Stimulated activated CD4-positive, alpha-beta T cell treated with anti-CD3 and anti-CD28 coated beads, TNF-alpha, amount 100 ng/mL, for 1 hour (primary cell): Measurements from ENCODE around the gene SMG6.

Experiments used
- DNase-seq, 3 donors: peaks; one replicate each; pipeline ENCODE4 v3.0.0-alpha.2; 2020; ENCODE audit warnings: low read depth in 3 of 3, low spot score in 1 of 3

Gene SMG6

GRCh38 chr17:2064147-2064489 is 239.5 kb downstream of the SMG6 start:
- no peak for DNase-seq

GRCh38 chr17:2063261-2064146 is 240.1 kb downstream of the SMG6 start:
- DNase-seq, result no peak

DNA sequence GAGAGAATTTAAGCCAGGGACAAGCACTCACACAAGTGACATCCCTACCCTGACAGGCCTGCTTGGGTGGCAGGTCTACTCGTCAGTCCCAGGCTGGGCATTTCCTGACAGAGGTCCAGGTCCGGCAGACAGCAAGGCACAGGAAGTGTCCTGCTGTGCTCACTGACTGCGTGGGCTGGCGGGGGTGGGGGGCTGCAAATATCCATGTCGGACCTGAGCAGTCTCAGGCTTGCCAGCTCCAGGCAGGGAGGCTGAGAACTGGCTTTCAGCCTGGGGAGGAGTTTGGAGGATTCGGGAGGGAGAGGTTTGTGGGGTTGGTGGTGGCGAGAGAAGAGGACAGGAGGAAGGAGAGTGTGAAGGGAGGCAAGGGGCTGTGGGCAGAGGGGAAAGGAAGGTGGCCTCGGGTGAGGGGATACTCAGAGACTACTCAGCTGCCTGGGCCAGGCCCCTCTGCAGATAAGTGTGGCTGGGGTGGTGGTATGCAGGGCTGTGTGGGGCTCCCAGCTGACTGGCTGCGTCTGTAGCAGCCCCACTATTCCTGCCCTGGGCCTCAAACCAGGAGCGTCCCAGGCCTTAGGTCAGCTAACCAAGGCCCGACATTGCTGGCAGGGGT is 240.9 kb downstream of the SMG6 start:
- DNase-seq, result no peak

- no peak for DNase-seq
Observed at GRCh38 chr17:2061441-2061958, 242.1 kb downstream of the SMG6 start.

DNA sequence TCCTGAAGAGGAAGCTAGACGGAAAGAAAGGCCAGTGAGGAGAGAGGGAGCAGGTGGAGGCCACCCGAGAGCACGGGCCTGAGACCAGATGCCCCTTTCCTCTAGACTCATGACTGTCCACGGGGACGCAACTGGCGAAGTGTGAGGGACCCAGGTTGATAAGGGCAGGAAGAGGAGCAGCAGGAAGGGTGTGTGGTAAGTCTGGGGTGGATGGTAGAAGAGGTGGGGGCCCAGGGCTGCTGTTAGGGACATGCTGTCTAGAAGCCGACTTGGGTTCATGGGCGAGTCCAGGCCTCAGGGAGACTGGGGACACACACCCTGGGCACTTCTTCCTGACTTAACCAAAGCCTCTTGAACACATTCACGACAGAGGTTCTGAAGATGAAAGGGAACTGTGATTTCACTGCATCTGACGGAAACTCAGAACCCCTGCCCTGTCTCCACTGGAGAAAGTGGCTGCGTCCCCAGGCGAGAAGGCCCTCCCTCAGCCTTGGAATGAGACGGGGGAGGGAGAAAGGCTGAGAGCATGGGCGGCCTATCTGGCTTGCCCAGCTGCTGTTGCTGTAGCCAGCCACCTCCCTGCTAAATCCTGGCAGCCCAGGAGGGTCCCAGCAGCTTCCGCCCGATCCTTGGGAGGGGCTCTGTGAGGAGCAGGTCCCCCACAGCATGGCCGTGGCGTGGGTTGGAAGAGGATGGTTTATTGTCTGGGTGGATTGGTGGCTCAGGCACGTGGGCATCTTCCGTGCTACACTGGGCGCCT is 242.7 kb downstream of the SMG6 start:
- DNase-seq, result no peak

- no peak for DNase-seq
Observed at GRCh38 chr17:2060385-2060658, 243.3 kb downstream of the SMG6 start.

DNA sequence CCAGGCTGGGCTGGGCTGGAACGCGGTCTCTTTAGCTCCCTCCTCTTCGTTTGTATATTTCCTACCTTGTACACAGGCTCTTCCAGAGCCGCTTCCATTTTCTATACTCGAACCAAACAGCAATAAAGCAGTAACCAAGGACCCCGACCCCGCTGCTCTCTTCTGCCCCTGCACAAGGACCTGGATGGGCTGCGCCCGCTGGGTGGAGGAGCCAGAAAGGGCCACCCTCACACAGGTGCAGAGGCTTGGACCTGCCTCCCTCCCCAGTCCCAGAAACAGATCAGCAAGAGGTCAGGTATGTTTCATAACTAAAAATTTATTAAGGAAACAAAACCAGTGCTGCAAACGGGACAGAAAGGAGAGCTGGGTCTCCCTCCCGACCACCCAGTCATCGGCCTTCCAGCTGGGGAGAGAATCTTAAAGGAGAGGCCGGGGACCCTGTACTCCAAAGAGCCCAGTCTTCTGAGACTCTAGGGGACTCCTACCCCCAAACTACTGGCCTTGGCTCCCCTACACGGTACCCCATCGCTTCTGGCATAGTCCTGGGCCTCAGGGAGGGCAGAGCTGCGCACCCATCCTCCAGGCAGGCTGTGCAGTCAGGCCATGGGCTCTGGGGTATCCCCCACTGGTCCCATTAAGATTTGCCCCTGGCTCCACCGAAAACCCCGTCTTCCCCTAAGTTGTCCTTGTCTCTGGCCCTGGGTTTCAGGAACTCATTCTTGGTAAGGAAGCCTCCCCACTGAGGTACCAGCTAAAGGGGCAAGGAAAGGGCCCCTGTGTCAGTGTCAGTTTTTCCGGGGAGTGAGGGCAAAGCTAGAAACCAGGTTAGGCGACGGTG is 243.8 kb downstream of the SMG6 start:
- no peak for DNase-seq

- DNase-seq, result peak in 1 of 3 donors; percentile 59
Observed at GRCh38 chr17:2058586-2059546, 244.7 kb downstream of the SMG6 start.

DNA sequence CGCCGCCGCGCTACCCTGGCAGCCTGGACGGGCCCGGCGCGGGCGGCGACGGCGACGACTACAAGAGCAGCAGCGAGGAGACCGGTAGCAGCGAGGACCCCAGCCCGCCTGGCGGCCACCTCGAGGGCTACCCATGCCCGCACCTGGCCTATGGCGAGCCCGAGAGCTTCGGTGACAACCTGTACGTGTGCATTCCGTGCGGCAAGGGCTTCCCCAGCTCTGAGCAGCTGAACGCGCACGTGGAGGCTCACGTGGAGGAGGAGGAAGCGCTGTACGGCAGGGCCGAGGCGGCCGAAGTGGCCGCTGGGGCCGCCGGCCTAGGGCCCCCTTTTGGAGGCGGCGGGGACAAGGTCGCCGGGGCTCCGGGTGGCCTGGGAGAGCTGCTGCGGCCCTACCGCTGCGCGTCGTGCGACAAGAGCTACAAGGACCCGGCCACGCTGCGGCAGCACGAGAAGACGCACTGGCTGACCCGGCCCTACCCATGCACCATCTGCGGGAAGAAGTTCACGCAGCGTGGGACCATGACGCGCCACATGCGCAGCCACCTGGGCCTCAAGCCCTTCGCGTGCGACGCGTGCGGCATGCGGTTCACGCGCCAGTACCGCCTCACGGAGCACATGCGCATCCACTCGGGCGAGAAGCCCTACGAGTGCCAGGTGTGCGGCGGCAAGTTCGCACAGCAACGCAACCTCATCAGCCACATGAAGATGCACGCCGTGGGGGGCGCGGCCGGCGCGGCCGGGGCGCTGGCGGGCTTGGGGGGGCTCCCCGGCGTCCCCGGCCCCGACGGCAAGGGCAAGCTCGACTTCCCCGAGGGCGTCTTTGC is 245.6 kb downstream of the SMG6 start:
- DNase-seq, result no peak

DNA sequence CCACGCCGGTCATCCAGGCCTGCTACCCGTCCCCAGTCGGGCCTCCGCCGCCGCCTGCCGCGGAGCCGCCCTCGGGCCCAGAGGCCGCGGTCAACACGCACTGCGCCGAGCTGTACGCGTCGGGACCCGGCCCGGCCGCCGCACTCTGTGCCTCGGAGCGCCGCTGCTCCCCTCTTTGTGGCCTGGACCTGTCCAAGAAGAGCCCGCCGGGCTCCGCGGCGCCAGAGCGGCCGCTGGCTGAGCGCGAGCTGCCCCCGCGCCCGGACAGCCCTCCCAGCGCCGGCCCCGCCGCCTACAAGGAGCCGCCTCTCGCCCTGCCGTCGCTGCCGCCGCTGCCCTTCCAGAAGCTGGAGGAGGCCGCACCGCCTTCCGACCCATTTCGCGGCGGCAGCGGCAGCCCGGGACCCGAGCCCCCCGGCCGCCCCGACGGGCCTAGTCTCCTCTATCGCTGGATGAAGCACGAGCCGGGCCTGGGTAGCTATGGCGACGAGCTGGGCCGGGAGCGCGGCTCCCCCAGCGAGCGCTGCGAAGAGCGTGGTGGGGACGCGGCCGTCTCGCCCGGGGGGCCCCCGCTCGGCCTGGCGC is 246.3 kb downstream of the SMG6 start:
- DNase-seq, result no peak

GRCh38 chr17:2056206-2057174 is 247.1 kb downstream of the SMG6 start:
- DNase-seq, result no peak

GRCh38 chr17:2055292-2056205 is 248.0 kb downstream of the SMG6 start:
- no peak for DNase-seq

GRCh38 chr17:2054512-2055291 is 248.9 kb downstream of the SMG6 start, which contains the start of gene HIC1:
Gene HIC1 (plus strand): TSS chr17:2055103. CDS start chr17:2056691, 1,588 bp downstream.
- DNase-seq, result peak in 2 of 3 donors; percentile 65 to 71

GRCh38 chr17:2054262-2054511 is 249.4 kb downstream of the SMG6 start:
- no peak for DNase-seq

DNA sequence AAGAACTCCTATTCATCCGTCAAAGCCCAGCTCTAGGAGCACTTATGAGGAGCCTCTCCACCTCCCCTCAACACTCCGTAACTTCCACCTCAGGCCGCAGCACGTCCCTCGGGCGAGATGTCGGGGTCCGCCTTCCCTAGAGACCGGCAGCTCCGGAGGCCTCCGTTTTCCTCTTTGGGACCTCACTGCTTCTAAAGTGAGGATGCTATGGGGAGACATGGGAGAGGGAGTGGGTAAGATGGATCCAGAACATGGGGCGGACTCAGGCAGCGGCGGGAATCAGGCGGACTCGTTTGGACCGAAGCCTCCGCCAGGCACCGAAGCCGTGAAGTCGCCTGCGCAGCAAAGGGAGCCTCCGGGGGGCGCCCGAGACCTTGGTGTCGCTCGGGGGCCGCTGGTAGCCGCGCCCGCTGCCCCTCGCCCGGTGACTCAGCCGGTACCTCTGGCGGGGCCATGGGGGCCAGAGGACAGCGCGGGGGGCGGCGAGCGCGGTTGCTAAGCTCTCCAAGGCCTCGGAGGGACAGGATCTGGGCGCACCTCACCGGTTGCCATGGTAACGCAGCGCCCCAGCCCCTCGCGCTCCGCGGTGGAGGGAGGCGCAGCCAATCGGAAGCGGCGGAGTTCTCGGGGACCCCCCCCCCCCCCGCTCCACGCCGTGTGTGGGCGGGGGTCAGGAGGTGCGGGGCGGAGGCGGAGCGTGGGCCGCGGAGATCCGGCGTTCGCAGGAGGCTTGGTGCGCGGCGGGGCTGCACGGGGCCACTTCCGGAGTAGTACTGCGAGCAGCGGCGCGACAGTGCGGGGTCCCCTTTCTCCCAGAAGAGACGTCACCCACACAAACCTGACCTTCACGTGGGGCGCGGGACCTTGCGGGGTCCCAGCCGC is 250.0 kb downstream of the SMG6 start:
- DNase-seq, result peak in 2 of 3 donors; percentile 54 to 72
